Heart left ventricle (tissue), 16 donors: Measurements from ENCODE around the gene SIL1. TPM values are rescaled to one million over a fixed set of nuclear protein-coding genes. Genes with fewer than 3 reads are reported as not detected.

Experiments used
- ATAC-seq, 4 donors: fragments of 200-7000 bp; cut with Tn5 transposase; one replicate each; pipeline ENCODE4 v1.9.1; 2020 to 2022; ENCODE audit warnings: moderate library complexity in 4 of 4, mild to moderate bottlenecking in 3 of 4, moderate number of reproducible peaks in 1 of 4
- DNase-seq, 5 donors: peaks; one replicate each; pipeline ENCODE4 v3.0.0-alpha.2; 2020
- H3K27ac ChIP-seq, 12 donors: fragments of 200-600 bp; sonication (generic) in 4 of 12; one replicate each; pipeline versions ENCODE4 v1.5.0 to v1.8.0; 2016 to 2022; ENCODE audit warnings: mild to moderate bottlenecking in 2 of 12
- H3K27me3 ChIP-seq, 9 donors: fragments of 200-600 bp; sonication (generic) in 2 of 9; one replicate each; pipeline versions ENCODE4 v1.5.1 to v1.8.0; 2016 to 2022; ENCODE audit warnings: mild to moderate bottlenecking in 3 of 9
- H3K36me3 ChIP-seq, 9 donors: fragments of 200-600 bp; sonication (generic) in 2 of 9; one replicate each; pipeline versions ENCODE4 v1.5.0 to v1.8.0; 2018 to 2022; ENCODE audit warnings: mild to moderate bottlenecking in 2 of 9
- H3K4me1 ChIP-seq, 12 donors: fragments of 200-600 bp; sonication (generic) in 4 of 12; one replicate each; pipeline versions ENCODE4 v1.5.0 to v1.8.0; 2016 to 2022; ENCODE audit warnings: mild to moderate bottlenecking in 3 of 12
- H3K4me3 ChIP-seq, 12 donors: fragments of 200-600 bp; sonication (generic) in 4 of 12; one replicate each; pipeline versions ENCODE4 v1.5.0 to v1.8.0; 2017 to 2022; ENCODE audit warnings: mild to moderate bottlenecking in 9 of 12, moderate library complexity in 4 of 12
- H3K9me3 ChIP-seq, 12 donors: fragments of 200-600 bp; sonication (generic) in 4 of 12; one replicate each; pipeline versions ENCODE4 v1.5.0 to v1.8.0; 2016 to 2022; ENCODE audit warnings: mild to moderate bottlenecking in 1 of 12
- POLR2A ChIP-seq, 2 donors: fragments of 450-650 bp; IDR thresholded peaks; one replicate each; pipeline ENCODE4 v1.6.1; 2017; ENCODE audit warnings: antibody characterized with exemption in 2 of 2, mild to moderate bottlenecking in 2 of 2, moderate library complexity in 2 of 2
- WGBS, 4 donors: extraction: QIAGEN DNeasy Blood & Tissue Kit in 2 of 4; methylation state at CpG; one replicate each; pipeline versions ENCODE4 v1.1.5 to v1.1.7; 2013 to 2018; 5-methylcytosine and 5-hydroxymethylcytosine counted together
- intact Hi-C, 10 donors: fragments of 100-400 bp; cut with DNase I; formaldehyde crosslinking; loops; one replicate each; pipeline versions ENCODE4 v1.11.1 to v1.14.2; 2022
- polyA plus RNA-seq, 2 donors: library from polyadenylated mRNA; stranded (reverse); fragments of 200-250 nt; gene quantifications; one replicate each; pipeline ENCODE4 v1.2.3, GENCODE V29; 2013
- total RNA-seq, 9 donors: library from RNA; depleted of rRNA in 2 of 9; stranded (reverse); fragments of >200 nt in 2 of 9; fragmentation: NEBNext Ultra II Directional in 3 of 9; extraction: Animal tissue kit (Norgen Biotek cat#: 25700) in 3 of 9; gene quantifications; one replicate each; pipeline versions ENCODE4 v1.1.0 to v1.2.4, GENCODE V29; 2016 to 2023
- TF ChIP-seq, protein P1 (sequence below), 12 donors: fragments of 200-600 bp; sonication (generic) in 4 of 12; IDR thresholded peaks; one replicate each; pipeline versions ENCODE4 v1.5.0 to v1.8.0; 2018 to 2022; ENCODE audit warnings: antibody characterized with exemption in 12 of 12, mild to moderate bottlenecking in 5 of 12
- donor health status: ischemic (EF 13 %, LVEDD 7.1; RV severe dilation, severe dysfunction).
- donor health status: healthy with polysubstance abuse.
- donor health status: DM: no; HTN: yes; CAD: no.
- donor health status: DM: no; HTN: no; CAD: no.
- donor health status: ischemic (EF 25% LVEDD 6.9; RV normal size, moderate dysfunction).
- donor health status: ischemic (EF 25% LVEDD 5.7; RV mildly dilated, moderate dysfunction).
- donor health status: healthy.
- donor health status: DM: yes; HTN: yes; CAD: no.
- donor health status: ischemic (EF 35%, LVEDD 5.7; RV mildly dilated, moderate dysfunction).
- donor health status: nonischemic (EF 11% LVEDD 7.7; RV severe dilation, severe dysfunction).
- donor health status: DM: yes; HTN: yes; CAD: no.
- donor health status: PGD.
- donor health status: ischemic (EF 29% LVEDD 5.4; RV normal size, mild dysfunction).
- donor health status: nonischemic (EF 23%, LVEDD 6.1; RV moderate dilation, normal function).

Gene SIL1
- total and polyA plus RNA-seq, 11 donors, result 33.8 to 341 (median 40.2) TPM

DNA sequence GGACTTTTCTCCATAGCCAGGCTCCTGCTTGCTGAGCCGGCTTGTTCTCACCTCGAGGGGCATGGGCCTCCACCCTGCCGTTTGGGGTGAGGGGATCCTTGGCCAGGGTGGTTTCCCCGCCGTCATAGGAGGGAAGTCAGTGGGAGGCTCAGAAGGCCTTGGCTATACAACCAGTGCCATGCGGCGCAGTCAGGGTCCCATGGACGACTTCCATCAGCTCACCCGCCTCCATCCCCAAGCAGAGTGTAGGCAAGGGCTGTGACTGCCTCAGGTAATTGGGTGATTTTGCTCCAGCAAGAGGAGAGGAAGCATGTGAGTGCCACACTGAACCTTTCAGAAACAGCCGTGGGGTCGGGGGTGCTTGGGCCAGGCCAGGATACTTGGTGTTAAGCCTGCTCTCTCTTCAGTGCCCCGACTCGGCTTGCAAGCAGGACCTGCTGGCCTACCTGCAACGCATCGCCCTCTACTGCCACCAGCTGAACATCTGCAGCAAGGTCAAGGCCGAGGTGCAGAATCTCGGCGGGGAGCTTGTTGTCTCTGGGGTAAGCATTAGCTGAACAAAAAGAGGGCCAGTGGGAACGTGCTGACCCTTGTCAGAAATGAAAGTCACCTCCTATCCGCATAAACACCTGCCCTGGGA lies 265.9 kb downstream of the SIL1 start:
- intact Hi-C loops, result no loop called here
- no peak for ATAC-seq
- peaks cover 2 to 92% (median 68%) of the 10 kb centered on the region in 9 donors for H3K36me3 ChIP-seq
- peak in 1 of 5 donors; percentile 27 for DNase-seq
- no peak overlapping the region for H3K27ac ChIP-seq
- H3K4me3 ChIP-seq, result no peak overlapping the region
- no peaks in the 10 kb centered on the region for H3K27me3 ChIP-seq
- TF ChIP-seq, protein P1, sequence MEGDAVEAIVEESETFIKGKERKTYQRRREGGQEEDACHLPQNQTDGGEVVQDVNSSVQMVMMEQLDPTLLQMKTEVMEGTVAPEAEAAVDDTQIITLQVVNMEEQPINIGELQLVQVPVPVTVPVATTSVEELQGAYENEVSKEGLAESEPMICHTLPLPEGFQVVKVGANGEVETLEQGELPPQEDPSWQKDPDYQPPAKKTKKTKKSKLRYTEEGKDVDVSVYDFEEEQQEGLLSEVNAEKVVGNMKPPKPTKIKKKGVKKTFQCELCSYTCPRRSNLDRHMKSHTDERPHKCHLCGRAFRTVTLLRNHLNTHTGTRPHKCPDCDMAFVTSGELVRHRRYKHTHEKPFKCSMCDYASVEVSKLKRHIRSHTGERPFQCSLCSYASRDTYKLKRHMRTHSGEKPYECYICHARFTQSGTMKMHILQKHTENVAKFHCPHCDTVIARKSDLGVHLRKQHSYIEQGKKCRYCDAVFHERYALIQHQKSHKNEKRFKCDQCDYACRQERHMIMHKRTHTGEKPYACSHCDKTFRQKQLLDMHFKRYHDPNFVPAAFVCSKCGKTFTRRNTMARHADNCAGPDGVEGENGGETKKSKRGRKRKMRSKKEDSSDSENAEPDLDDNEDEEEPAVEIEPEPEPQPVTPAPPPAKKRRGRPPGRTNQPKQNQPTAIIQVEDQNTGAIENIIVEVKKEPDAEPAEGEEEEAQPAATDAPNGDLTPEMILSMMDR (IDR thresholded peaks at IDR 0.05), result no peak
- no peak for TF ChIP-seq POLR2A (IDR thresholded peaks at IDR 0.05)
- no peaks in the 10 kb centered on the region for H3K9me3 ChIP-seq
- 84 to 92% (median 91%) methylated on average over 16 to 20 of the region's 20 CpGs for WGBS, 4 donors
- peaks cover 0 to 48% (median 25%) of the 10 kb centered on the region in 12 donors for H3K4me1 ChIP-seq

DNA sequence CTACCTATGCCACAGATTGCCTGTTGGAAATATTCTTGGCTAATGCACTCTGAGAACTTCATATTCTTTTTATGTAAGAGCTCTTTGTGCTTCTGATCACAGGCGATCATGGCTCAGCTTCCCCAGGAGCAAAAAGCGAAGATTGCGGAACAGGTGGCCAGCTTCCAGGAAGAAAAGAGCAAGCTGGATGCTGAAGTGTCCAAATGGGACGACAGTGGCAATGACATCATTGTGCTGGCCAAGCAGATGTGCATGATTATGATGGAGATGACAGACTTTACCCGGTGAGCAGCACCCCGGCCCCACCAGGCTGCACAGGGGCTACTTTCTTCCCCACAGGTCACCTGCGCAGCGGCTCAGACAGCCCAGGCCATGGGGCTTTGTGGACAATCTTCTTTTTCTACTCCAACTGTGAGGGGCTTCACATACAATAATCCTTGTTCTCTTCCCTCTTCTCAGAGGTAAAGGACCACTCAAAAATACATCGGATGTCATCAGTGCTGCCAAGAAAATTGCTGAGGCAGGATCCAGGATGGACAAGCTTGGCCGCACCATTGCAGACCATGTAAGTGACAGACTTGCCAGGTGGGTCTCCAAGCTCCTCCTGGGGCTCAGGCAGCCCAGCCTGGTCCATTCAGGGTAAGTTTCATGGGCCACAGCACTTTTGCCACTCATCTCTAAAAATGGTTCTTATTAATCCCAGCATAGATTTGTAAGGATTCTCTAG lies 267.6 kb downstream of the SIL1 start:
- intact Hi-C loops, result no loop called here
- H3K27ac ChIP-seq, result peak overlapping the region in 2 of 12 donors; percentile 9 to 79
- no peaks in the 10 kb centered on the region for H3K27me3 ChIP-seq
- TF ChIP-seq POLR2A (IDR thresholded peaks at IDR 0.05), result no peak
- TF ChIP-seq, protein P1 (IDR thresholded peaks at IDR 0.05), result no peak
- no peaks in the 10 kb centered on the region for H3K9me3 ChIP-seq
- DNase-seq (no peak), ATAC-seq (no peak)
- H3K4me1 ChIP-seq, result peaks cover 0 to 35% (median 25%) of the 10 kb centered on the region in 12 donors
- peaks cover 2 to 100% (median 86%) of the 10 kb centered on the region in 9 donors for H3K36me3 ChIP-seq
- 73 to 84% (median 77%) methylated on average over 10 of the region's 10 CpGs for WGBS, 4 donors
- H3K4me3 ChIP-seq, result no peak overlapping the region

DNA sequence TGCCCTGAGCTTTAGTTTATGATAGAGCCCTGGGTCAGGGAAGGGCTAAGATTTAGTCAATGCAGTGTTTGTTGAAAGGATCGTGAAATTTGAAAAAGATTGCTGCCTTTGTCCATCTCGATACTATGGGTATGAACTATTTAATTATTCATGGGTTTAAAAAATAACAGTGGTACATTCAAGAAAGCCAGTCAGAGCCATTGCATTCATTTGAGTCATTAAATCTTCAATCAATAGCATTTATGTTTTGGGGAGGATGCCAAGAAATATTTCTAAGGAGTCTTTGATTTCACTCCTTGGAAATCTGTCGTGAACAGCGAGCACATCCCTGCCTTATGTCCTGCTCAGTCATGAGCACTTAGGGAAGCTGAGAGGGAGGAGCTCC lies 268.6 kb downstream of the SIL1 start:
- TF ChIP-seq, protein P1 (IDR thresholded peaks at IDR 0.05), result no peak
- 84 to 90% (median 86%) methylated on average over 4 of the region's 4 CpGs for WGBS, 4 donors
- no peak for DNase-seq
- no peaks in the 10 kb centered on the region for H3K9me3 ChIP-seq
- peak overlapping the region in 10 of 12 donors; percentile 48 to 87 (median 74) for H3K27ac ChIP-seq
- no peak overlapping the region for H3K4me3 ChIP-seq
- peaks cover 2 to 100% (median 86%) of the 10 kb centered on the region in 9 donors for H3K36me3 ChIP-seq
- H3K27me3 ChIP-seq, result no peaks in the 10 kb centered on the region
- H3K4me1 ChIP-seq, result peaks cover 0 to 35% (median 25%) of the 10 kb centered on the region in 12 donors
- ATAC-seq, result no peak
- intact Hi-C loops, result loop anchor here in 1 of 10 donors (10.0 kb wide), 1 partner anchor 105 kb away; no protein-coding TSS in a partner anchor

GRCh38 chr5:138927979-138928378 lies 270.2 kb downstream of the SIL1 start:
- peaks cover 0 to 35% (median 26%) of the 10 kb centered on the region in 12 donors for H3K4me1 ChIP-seq
- H3K27ac ChIP-seq, result peak overlapping the region; percentile 48 to 87 (median 72)
- intact Hi-C loops, result loop anchor here in 1 of 10 donors (10.0 kb wide), 1 partner anchor 103 kb away; no protein-coding TSS in a partner anchor
- no peak overlapping the region for H3K4me3 ChIP-seq
- DNase-seq, result peak; percentile 79 to 92 (median 85)
- H3K9me3 ChIP-seq, result no peaks in the 10 kb centered on the region
- WGBS, 4 donors, result 35 to 46% (median 43%) methylated on average over 7 of the region's 7 CpGs
- ATAC-seq, result peak; percentile 89 to 94 (median 92)
- TF ChIP-seq POLR2A (IDR thresholded peaks at IDR 0.05), result no peak
- TF ChIP-seq, protein P1 (IDR thresholded peaks at IDR 0.05), result peak in 2 of 12 donors; percentile 7 to 13
- H3K36me3 ChIP-seq, result peaks cover 2 to 94% (median 82%) of the 10 kb centered on the region in 9 donors
- H3K27me3 ChIP-seq, result no peaks in the 10 kb centered on the region
